CD4-positive, alpha-beta T cell treated with Interferon alpha-2 for 1 hour (primary cell): ENCODE measurements around the gene PABPC1L.
A peak's percentile ranks its signal among the peaks of the same experiment; 100 is the strongest.

ENCODE experiments used
- DNase-seq, 2 donors: peaks; one replicate each; pipeline ENCODE4 v3.0.0-alpha.2; 2020 to 2022

The PABPC1L gene

DNA sequence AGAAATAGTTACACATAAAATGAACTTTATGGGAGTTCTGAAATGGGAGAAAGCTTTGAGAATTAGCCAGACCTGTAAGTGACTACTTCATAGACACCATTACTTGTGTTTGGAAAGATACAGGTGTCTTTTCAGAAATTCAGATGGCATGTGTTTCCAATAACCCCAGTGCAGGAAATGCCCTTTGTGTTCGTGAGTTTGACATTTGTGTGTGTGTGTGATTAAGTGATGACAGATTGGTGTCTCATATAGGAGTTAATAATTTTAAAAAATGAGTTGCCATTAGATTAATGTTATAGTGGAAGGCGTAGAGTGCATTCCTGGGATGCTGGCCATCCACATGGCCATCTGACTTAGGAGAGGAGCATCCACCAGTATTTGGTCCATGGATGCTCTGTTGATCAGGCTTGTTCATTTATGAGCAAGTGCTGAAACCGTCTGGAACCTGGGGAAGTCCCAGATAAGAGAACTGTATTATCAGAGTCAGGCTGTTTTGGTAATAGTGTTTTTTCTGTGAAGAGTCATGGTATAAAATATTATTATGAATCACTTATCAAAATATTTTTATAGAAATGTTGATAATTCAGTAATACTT lies 59.5 kb downstream of the PABPC1L start:
- DNase-seq: peak; percentile 34 to 65

DNA sequence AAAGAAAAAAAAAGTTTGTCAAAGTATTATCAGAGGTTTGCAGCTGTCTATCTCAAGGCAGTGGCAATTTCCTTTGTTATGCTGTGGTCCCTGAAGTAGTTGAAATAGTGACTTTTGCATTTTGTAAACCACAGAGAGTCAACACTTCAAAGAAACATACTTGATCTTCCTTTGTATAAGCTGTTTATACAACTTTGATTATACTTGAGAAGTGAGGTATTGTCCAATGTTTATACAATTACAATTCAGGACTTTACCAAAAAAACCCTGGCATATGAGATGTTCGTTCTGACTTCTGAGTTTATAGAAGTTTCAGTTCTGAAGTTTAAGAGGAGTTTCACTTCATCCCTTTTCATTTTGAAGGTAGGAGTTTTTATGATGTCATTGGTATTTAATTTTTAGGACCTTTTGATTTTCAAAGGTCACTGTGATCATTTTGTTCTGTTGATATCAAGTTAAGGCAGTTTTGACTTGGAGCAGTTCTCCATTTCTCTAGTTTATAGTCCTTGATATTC lies 60.4 kb downstream of the PABPC1L start:
- peak in 1 of 2 donors; percentile 73 for DNase-seq

DNA sequence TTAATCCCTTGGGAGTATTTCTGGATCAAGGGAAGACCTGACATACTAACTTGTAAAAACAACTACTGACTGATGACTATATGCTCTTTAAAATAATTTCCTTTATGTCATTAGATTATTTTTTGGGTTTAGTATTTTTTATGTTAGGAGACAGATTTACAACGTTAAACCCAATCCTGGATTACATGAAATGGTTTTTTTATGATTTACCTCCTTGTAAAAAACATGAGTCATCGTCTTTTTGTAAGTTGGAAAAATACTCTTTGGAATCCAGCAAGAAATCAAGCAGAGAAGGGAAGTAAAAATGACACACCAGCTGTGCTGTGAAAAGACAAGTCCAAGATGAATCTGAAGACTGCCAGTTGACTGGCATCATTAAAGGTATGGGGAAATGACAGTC lies 63.2 kb downstream of the PABPC1L start:
- DNase-seq: no peak

DNA sequence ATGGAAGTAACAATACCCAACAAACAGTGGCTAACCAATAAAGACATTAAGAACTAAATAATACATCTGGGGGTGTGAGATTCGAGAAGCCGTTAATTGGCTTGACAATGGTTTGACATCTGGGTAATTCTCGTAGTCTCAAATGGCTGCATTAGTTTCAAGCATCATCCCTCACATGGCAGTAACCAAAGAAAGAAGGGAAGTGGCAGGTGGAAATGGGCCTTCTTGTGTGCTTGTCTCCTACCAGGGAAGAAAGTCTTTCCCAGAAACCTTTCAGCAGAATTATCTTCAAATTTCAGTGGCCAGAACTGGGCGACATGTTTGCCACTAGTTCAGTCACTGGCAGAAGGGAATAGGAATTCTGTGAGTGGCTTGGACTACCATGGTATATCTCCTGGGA lies 66.8 kb downstream of the PABPC1L start:
- no peak for DNase-seq

DNA sequence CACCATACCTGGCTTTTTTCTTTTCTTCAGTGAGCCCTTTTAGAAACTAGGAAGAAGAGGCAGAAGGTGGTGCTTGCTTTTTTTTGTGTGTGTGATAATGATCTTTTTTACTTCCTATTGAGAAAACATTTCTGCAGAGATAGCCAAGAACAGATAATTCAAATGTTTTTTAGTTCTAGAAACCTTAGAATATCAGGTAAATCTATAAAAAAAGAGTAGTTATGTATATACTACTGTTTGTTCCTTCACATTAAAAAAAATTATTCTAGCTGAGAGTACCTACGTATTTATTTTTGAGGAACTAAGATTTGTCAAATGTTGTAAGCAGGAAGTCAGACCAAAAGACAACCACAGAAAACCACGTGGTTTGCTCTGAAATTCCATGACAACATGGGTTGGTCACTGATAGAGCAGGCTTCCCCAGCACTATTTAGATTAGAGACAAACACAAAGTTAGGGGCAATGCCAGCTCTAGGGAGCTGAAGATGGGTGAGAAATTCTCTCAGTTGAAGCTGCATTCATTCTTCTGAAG lies 69.3 kb downstream of the PABPC1L start:
- DNase-seq: peak; percentile 83 to 89

DNA sequence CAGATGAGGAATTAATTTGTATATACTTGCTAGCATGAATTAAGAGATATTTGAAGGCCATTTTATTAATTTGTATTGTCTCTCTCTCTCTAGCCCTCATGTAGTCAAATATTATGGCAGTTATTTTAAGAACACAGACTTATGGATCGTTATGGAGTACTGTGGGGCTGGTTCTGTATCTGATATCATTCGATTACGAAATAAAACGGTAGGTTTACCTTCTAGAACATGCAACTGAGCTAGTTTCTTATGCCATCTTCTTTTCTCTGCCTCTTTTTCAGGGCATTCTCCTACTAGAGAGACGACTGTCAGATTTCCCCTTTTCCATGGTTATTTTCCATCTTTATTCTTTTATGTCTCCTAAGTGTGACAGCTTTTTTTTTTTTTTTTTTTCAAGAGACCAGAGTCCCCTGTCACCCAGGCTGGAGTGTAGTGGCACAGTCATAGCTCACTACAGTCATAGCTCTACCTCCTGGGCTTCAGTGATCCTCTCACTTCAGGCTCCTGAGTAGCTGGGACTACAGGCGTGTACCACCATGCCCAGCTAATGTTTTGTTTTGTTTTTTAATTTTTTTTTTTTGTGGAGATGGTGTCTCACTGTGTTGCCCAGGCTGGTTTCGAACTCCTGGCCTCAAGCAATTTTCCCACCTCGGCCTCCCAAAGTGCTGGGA lies 72.0 kb downstream of the PABPC1L start:
- no peak for DNase-seq

DNA sequence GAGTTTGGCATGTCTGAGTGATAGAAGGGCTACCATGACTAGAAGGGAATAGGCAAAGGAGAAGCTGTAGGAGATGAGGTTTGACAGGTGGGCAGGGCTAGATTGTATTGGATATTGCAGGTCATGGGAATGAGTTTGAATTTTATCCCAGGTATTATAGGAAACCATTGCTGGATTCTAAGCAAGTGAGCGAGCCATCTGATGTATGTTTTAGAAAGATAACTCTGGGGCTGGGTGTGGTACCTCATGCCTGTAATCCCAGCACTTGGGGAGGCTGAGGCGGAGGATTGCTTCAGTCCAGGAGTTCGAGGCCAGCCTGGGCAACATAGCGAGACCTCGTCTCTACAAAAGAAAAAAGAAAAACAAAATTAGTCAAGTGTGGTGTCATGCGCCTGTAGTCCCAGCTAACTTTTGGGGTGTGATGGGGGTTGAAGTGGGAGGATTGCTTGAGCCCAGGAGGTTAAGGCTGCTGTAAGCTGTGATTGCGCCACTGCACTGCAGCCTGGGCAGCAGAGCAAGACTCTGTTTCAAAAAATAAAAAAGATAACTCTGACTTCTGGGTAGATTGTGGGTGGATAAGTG lies 73.3 kb downstream of the PABPC1L start:
- no peak for DNase-seq

DNA sequence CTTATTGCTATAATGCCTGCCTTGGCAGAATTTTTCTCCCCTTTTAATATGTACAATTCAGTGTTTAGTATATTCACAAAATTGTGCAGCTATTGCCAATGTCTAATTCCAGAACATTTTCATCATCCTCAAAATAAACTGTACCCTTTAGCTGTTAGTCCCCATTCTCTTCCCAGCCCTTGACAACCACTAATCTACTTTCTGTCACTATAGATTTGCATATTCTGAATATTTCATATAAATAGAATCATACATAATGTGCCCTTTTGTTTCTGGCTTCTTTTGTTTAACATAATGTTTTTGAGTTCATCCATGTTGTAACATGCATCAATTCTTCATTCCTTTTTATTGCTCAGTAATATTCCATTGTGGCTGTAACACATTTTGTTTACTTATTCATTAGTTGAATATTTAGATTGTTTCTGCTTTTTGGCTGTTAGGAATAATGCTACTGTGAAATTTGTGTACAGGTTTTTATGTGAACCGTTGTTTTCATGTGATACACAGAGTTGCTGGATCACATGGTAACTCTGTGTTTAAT lies 78.8 kb downstream of the PABPC1L start:
- no peak for DNase-seq
